HEK293 (cell line): ENCODE measurements around the gene CD9.

Experiments used
- CTCF ChIA-PET: fragments of 350-600 bp; formaldehyde crosslinking; extraction: SDS; loops from one replicate; lab custom pipeline; 2021; ENCODE audit warnings: antibody characterized with exemption; lab: Yijun Ruan, JAX
- POLR2A ChIA-PET: fragments of 300-600 bp; formaldehyde crosslinking; extraction: SDS; loops from one replicate; lab custom pipeline; 2020; ENCODE audit warnings: antibody characterized with exemption, inconsistent platforms; lab: Yijun Ruan, JAX
- H3K27ac ChIP-seq: fragments of 200-500 bp; sonication (Bioruptor generic); 2 replicates; pipeline ENCODE4 v1.5.1; 2014; ENCODE audit warnings: low read depth, low read length, control low read depth, inconsistent platforms; ENCODE audit errors: extremely low read depth
- H3K36me3 ChIP-seq, 2 experiments: fragments of 200-500 bp in 1 of 2; sonication (Bioruptor generic) in 1 of 2; 1 replicate in 1 of 2; 2 replicates in 1 of 2; pipeline ENCODE4 v1.5.1; 2014 to 2017; ENCODE audit warnings: inconsistent platforms in 2 of 2, low read length in 2 of 2; ENCODE audit not compliant: control insufficient read depth in 2 of 2, insufficient read depth in 1 of 2
- H3K4me1 ChIP-seq: fragments of 200-500 bp; sonication (Bioruptor generic); 2 replicates; pipeline ENCODE4 v1.5.1; 2014; ENCODE audit warnings: mild to moderate bottlenecking, low read length, inconsistent platforms; ENCODE audit not compliant: control insufficient read depth, insufficient read depth
- H3K4me3 ChIP-seq: 2 replicates; pipeline ENCODE4 v1.5.1; 2011; ENCODE audit warnings: low read depth, mild to moderate bottlenecking, control low read depth, low read length, moderate library complexity
- H3K9me3 ChIP-seq: fragments of 200-500 bp; sonication (Bioruptor generic); 2 replicates; pipeline ENCODE4 v1.5.1; 2014; ENCODE audit warnings: low read depth, low read length, inconsistent platforms; ENCODE audit not compliant: control insufficient read depth, insufficient read depth
- KLF1 ChIP-seq: fragments of 450-650 bp; formaldehyde crosslinking; IDR thresholded peaks from 2 replicates; pipeline ENCODE4 v1.5.1; 2016; ENCODE audit warnings: missing biosample characterization, missing genetic modification characterization
- SP7 ChIP-seq: fragments of 450-650 bp; formaldehyde crosslinking; IDR thresholded peaks from 2 replicates; pipeline ENCODE4 v1.5.1; 2016; ENCODE audit warnings: missing biosample characterization, missing genetic modification characterization
- ZBTB21 ChIP-seq: fragments of 450-650 bp; formaldehyde crosslinking; IDR thresholded peaks from 2 replicates; pipeline ENCODE4 v1.5.1; 2017; ENCODE audit warnings: missing biosample characterization, missing genetic modification characterization
- ZIC2 ChIP-seq: fragments of 450-650 bp; formaldehyde crosslinking; IDR thresholded peaks from 2 replicates; pipeline ENCODE4 v1.5.1; 2016; ENCODE audit warnings: missing biosample characterization, missing genetic modification characterization
- ZNF24 ChIP-seq: fragments of 450-650 bp; formaldehyde crosslinking; IDR thresholded peaks from 2 replicates; pipeline ENCODE4 v1.5.1; 2016; ENCODE audit warnings: missing biosample characterization, missing genetic modification characterization
- ZNF266 ChIP-seq: fragments of 450-650 bp; formaldehyde crosslinking; IDR thresholded peaks from 2 replicates; pipeline ENCODE4 v1.5.1; 2016; ENCODE audit warnings: missing biosample characterization, missing genetic modification characterization, low read depth
- ZNF37A ChIP-seq: fragments of 450-650 bp; IDR thresholded peaks from 2 replicates; pipeline ENCODE4 v1.5.1; 2018; ENCODE audit warnings: missing biosample characterization, missing genetic modification characterization
- ZNF510 ChIP-seq: fragments of 450-650 bp; formaldehyde crosslinking; IDR thresholded peaks from 2 replicates; pipeline ENCODE4 v1.5.1; 2018; ENCODE audit warnings: mild to moderate bottlenecking, missing genetic modification characterization, missing biosample characterization; ENCODE audit not compliant: insufficient replicate concordance
- ZNF548 ChIP-seq: fragments of 450-650 bp; formaldehyde crosslinking; IDR thresholded peaks from 2 replicates; pipeline ENCODE4 v1.5.1; 2016; ENCODE audit warnings: missing biosample characterization, missing genetic modification characterization
- ZNF549 ChIP-seq: fragments of 450-650 bp; IDR thresholded peaks from 2 replicates; pipeline ENCODE4 v1.5.1; 2018; ENCODE audit warnings: missing biosample characterization, missing genetic modification characterization, mild to moderate bottlenecking, inconsistent platforms, moderate library complexity
- ZNF585B ChIP-seq: fragments of 450-650 bp; formaldehyde crosslinking; IDR thresholded peaks from 2 replicates; pipeline ENCODE4 v1.5.1; 2016; ENCODE audit warnings: missing biosample characterization, missing genetic modification characterization
- ZNF658 ChIP-seq: fragments of 450-650 bp; formaldehyde crosslinking; IDR thresholded peaks from 2 replicates; pipeline ENCODE4; 2016; ENCODE audit warnings: missing biosample characterization, missing genetic modification characterization
- TF ChIP-seq, protein P1 (sequence below): fragments of 450-650 bp; formaldehyde crosslinking; IDR thresholded peaks from 2 replicates; pipeline ENCODE4 v1.5.0; 2017; ENCODE audit warnings: missing biosample characterization, missing genetic modification characterization, borderline replicate concordance
- TF ChIP-seq, protein P2 (sequence below): fragments of 450-650 bp; formaldehyde crosslinking; IDR thresholded peaks from 2 replicates; pipeline ENCODE4 v1.5.1; 2016; ENCODE audit warnings: missing biosample characterization, missing genetic modification characterization, borderline replicate concordance

Gene CD9

DNA sequence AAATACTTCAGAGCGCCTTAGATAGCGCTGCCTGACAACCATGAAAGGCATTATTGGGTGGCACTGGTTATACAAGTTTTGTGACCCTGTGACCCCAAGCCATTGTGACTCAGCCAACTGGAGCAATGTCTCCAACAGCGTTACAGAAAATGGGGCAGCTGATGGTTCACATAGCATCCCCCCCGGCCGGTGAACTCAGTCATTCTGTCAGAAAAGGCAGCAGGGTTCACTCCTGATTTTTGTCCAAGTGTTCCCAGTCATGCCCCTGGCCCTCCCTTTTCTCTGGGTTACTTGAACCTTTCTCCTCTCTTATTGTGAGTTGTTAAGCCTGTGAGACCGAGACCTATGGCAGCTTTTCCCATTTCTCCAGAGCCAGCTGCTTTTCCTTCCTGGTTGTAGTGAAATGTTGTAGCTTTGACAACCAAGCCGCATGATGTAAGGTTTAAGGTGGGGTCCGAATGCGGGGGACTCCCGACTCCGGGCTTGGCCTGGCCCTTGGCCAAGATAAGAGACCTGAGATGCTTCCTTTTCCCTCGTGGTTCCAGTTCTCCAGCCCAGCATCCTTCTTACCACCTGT is 22.0 kb downstream of the CD9 start:
- H3K27ac ChIP-seq, result no peak overlapping the region
- POLR2A ChIA-PET, result interaction anchor here (1.0 kb wide), 1 partner anchor 42 kb away, joined by 3 read pairs; no protein-coding TSS in a partner anchor
- peaks cover 0 to 18% of the 10 kb centered on the region in 2 experiments; a peak in 1 of 3 replicates for H3K36me3 ChIP-seq
- CTCF ChIA-PET, result interaction anchor here (0.5 to 2.0 kb wide), 4 partner anchors 27 to 951 kb away, joined by 3 to 12 read pairs (median 6); no protein-coding TSS in a partner anchor
- no peaks in the 10 kb centered on the region for H3K4me1 ChIP-seq
- H3K9me3 ChIP-seq, result no peaks in the 10 kb centered on the region
- TF ChIP-seq ZNF549 (tag by site-specific recombination), result no peak
- TF ChIP-seq SP7, result no peak
- no peak for TF ChIP-seq ZNF266 (tag by site-specific recombination)
- TF ChIP-seq ZNF585B (tag by site-specific recombination), result no peak
- TF ChIP-seq ZNF548, result no peak
- TF ChIP-seq, all 188 proteins: peak for 0
- no peak overlapping the region for H3K4me3 ChIP-seq

DNA sequence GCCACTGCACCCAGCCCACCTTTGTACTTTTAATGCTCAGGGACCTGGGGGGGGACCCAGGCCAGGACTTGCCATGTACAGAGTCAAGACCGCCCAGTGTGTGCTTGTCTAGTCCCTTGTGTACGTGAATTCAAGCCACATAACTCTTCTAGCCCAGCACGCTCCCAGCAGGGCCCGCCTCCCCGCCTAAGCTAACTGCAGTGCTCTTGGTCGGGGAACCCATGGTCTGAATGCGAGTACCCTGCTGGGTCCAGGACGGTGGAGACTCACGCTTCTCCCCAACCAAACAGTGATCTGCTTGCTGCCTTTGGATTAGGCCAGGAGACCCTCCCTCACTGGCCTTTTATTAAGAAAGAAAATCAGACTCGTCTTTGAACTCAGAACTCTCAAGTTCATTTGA is 23.3 kb downstream of the CD9 start:
- no peaks in the 10 kb centered on the region for H3K9me3 ChIP-seq
- H3K27ac ChIP-seq, result no peak overlapping the region
- ChIA-PET CTCF (interaction anchor here (0.6 kb wide), 1 partner anchor 240 kb away, joined by 3 read pairs; no protein-coding TSS in a partner anchor), POLR2A (no interaction called here)
- TF ChIP-seq, protein P1, sequence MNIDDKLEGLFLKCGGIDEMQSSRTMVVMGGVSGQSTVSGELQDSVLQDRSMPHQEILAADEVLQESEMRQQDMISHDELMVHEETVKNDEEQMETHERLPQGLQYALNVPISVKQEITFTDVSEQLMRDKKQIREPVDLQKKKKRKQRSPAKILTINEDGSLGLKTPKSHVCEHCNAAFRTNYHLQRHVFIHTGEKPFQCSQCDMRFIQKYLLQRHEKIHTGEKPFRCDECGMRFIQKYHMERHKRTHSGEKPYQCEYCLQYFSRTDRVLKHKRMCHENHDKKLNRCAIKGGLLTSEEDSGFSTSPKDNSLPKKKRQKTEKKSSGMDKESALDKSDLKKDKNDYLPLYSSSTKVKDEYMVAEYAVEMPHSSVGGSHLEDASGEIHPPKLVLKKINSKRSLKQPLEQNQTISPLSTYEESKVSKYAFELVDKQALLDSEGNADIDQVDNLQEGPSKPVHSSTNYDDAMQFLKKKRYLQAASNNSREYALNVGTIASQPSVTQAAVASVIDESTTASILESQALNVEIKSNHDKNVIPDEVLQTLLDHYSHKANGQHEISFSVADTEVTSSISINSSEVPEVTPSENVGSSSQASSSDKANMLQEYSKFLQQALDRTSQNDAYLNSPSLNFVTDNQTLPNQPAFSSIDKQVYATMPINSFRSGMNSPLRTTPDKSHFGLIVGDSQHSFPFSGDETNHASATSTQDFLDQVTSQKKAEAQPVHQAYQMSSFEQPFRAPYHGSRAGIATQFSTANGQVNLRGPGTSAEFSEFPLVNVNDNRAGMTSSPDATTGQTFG (tag by site-specific recombination), result no peak
- H3K4me1 ChIP-seq, result no peaks in the 10 kb centered on the region
- no peak overlapping the region for H3K4me3 ChIP-seq
- H3K36me3 ChIP-seq, result peaks cover 0 to 27% of the 10 kb centered on the region in 2 experiments; a peak in 2 of 3 replicates

DNA sequence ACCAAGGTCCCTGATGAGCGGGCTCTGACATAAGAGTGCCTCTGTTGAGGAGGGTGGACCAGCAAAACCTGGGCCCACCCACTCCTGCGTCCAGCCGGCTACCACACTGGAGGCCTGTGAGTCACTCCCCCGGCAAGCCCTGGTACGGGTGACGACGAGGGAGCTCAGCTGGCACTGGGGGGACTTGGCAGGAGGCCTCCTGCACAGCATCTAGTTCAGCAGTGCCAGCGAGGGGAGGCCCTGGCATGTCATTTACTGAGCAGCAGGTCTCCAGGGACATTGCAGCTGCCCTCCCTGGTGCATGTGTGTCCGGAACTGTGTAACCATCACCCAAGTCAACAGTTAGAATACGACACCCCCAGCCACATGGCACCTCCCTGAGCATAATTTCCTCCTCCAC is 24.4 kb downstream of the CD9 start:
- H3K9me3 ChIP-seq, result no peaks in the 10 kb centered on the region
- H3K4me3 ChIP-seq, result no peak overlapping the region
- H3K36me3 ChIP-seq, result peaks cover 0 to 27% of the 10 kb centered on the region in 2 experiments; a peak in 2 of 3 replicates
- ChIA-PET CTCF (interaction anchor here (1.1 kb wide), 1 partner anchor 29 kb away, joined by 3 read pairs; no protein-coding TSS in a partner anchor), POLR2A (no interaction called here)
- H3K27ac ChIP-seq, result no peak overlapping the region
- peaks cover 6% of the 10 kb centered on the region; the same call in 1 of the 2 replicates for H3K4me1 ChIP-seq
- TF ChIP-seq ZNF658 (tag by site-specific recombination), result no peak
- TF ChIP-seq ZIC2 (tag by site-specific recombination), result peak; percentile 61

DNA sequence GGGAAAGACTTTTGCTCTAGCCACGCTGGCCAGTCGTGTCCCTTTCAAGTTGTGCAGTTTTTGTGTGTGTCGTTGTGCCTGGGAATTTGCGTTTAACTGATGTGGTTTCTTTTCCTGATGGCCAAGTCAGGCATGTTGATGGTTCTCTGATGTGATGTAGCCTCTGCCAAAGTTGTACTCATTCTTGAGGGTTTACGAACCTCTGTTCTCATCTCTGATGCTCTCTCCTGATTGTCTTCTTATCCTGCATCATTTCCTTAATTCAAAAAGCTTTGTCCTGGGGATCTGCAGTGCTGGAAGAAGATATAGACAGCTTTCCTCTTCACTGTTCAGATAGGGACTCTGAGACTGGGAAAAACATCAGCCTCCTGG is 25.4 kb downstream of the CD9 start:
- Histone ChIP-seq H3K27ac (no peak overlapping the region), H3K36me3 (peaks cover 0 to 27% of the 10 kb centered on the region in 2 experiments; a peak in 2 of 3 replicates), H3K9me3 (no peaks in the 10 kb centered on the region), H3K4me1 (peaks cover 14% of the 10 kb centered on the region), H3K4me3 (no peak overlapping the region)
- TF ChIP-seq, protein P2, sequence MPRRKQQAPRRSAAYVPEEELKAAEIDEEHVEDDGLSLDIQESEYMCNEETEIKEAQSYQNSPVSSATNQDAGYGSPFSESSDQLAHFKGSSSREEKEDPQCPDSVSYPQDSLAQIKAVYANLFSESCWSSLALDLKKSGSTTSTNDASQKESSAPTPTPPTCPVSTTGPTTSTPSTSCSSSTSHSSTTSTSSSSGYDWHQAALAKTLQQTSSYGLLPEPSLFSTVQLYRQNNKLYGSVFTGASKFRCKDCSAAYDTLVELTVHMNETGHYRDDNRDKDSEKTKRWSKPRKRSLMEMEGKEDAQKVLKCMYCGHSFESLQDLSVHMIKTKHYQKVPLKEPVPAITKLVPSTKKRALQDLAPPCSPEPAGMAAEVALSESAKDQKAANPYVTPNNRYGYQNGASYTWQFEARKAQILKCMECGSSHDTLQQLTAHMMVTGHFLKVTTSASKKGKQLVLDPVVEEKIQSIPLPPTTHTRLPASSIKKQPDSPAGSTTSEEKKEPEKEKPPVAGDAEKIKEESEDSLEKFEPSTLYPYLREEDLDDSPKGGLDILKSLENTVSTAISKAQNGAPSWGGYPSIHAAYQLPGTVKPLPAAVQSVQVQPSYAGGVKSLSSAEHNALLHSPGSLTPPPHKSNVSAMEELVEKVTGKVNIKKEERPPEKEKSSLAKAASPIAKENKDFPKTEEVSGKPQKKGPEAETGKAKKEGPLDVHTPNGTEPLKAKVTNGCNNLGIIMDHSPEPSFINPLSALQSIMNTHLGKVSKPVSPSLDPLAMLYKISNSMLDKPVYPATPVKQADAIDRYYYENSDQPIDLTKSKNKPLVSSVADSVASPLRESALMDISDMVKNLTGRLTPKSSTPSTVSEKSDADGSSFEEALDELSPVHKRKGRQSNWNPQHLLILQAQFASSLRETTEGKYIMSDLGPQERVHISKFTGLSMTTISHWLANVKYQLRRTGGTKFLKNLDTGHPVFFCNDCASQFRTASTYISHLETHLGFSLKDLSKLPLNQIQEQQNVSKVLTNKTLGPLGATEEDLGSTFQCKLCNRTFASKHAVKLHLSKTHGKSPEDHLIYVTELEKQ (tag by site-specific recombination), result no peak
- TF ChIP-seq ZBTB21 (no peak), KLF1 (tag by site-specific recombination) (no peak), ZNF510 (tag by site-specific recombination) (no peak), ZNF24 (no peak), ZNF37A (tag by site-specific recombination) (no peak), SP7 (no peak)
- ChIA-PET POLR2A (no interaction called here), CTCF (interaction anchor here (1.1 kb wide), 1 partner anchor 30 kb away, joined by 3 read pairs; no protein-coding TSS in a partner anchor)
